GM21367 (cell line): ENCODE results near the gene SDCCAG8.

Experiments
- ATAC-seq: cut with Tn5 transposase; IDR thresholded peaks from one replicate; pipeline ENCODE4 v1.9.1; 2021; ENCODE audit not compliant: unreplicated experiment

SDCCAG8 gene

GRCh38 chr1:243416495-243416894 is 160.7 kb downstream of the SDCCAG8 start:
- no peak for ATAC-seq

GRCh38 chr1:243420016-243420945 is 164.4 kb downstream of the SDCCAG8 start:
- no peak for ATAC-seq

- no peak for ATAC-seq
Observed at GRCh38 chr1:243420946-243421685, 165.3 kb downstream of the SDCCAG8 start.

- peak; percentile 82 for ATAC-seq
Observed at GRCh38 chr1:243421784-243422183, 165.9 kb downstream of the SDCCAG8 start.

GRCh38 chr1:243422362-243422761 is 166.5 kb downstream of the SDCCAG8 start:
- ATAC-seq: no peak

- ATAC-seq: no peak
Observed at GRCh38 chr1:243428084-243428483, 172.2 kb downstream of the SDCCAG8 start.

- ATAC-seq: no peak
Observed at GRCh38 chr1:243428617-243429342, 172.9 kb downstream of the SDCCAG8 start.

GRCh38 chr1:243431591-243431990 is 175.8 kb downstream of the SDCCAG8 start:
- no peak for ATAC-seq

- ATAC-seq: no peak
Observed at GRCh38 chr1:243432136-243432535, 176.3 kb downstream of the SDCCAG8 start.

- ATAC-seq: no peak
Observed at GRCh38 chr1:243433737-243434370, 178.0 kb downstream of the SDCCAG8 start.

GRCh38 chr1:243434594-243434993 is 178.8 kb downstream of the SDCCAG8 start:
- no peak for ATAC-seq

GRCh38 chr1:243435836-243436235 is 180.0 kb downstream of the SDCCAG8 start:
- ATAC-seq: no peak

GRCh38 chr1:243438146-243438545 is 182.3 kb downstream of the SDCCAG8 start:
- ATAC-seq: no peak

GRCh38 chr1:243438815-243439214 is 183.0 kb downstream of the SDCCAG8 start:
- ATAC-seq: no peak

GRCh38 chr1:243440406-243440805 is 184.6 kb downstream of the SDCCAG8 start:
- ATAC-seq: no peak

GRCh38 chr1:243441601-243442000 is 185.8 kb downstream of the SDCCAG8 start:
- ATAC-seq: no peak

- no peak for ATAC-seq
Observed at GRCh38 chr1:243443557-243443956, 187.7 kb downstream of the SDCCAG8 start.

- ATAC-seq: no peak
Observed at GRCh38 chr1:243447347-243447746, 191.5 kb downstream of the SDCCAG8 start.

- no peak for ATAC-seq
Observed at GRCh38 chr1:243447844-243448243, 192.0 kb downstream of the SDCCAG8 start.

- no peak for ATAC-seq
Observed at GRCh38 chr1:243449373-243449772, 193.5 kb downstream of the SDCCAG8 start.

GRCh38 chr1:243452092-243452491 is 196.3 kb downstream of the SDCCAG8 start:
- ATAC-seq: no peak
